ENCODE results near the gene RERE. TPM values are rescaled to one million over a fixed set of nuclear protein-coding genes. Genes with fewer than 3 reads are reported as not detected.
A peak's percentile ranks its signal among the peaks of the same experiment; 100 is the strongest.

Gene RERE
- total RNA-seq, 2 experiments from 2014 or later = 45.8 to 57.1 TPM

DNA sequence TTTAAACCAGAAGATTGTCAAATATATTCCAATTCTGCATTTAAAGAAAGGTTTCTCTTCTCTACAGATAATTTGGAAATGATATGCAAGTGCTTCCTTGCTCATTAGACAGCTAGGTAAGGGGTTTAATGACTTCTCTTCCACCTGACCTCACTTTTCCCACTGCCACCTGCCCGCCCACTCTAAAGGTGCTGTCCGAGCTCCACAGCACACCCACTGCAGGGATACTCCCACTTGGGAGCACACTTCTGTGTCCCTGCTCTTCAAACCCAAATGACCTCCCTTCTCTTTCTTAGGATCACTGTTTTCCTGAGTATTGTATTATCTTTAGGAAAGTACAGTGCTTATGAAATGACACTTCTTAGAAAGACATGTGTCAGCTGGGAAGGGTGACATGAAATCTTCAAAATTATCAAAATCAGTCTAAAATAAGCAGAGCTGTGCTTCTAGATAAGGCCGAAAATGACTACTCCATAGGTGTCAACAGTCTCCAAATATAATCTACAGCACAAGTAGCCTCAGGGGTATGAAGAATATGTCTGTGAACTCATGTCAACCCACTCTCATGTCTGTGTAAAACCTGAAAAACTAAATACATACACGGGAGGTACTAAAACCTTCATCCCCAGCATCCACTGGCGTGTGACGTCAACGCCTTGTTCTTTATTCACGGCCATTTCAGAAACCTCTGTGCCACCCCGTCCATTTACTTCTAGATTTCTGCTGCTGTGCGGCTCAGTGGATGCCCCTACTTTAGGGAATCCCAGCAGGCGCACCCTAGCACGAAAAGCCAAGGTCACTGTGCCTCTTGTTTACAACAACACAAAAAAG, 428.5 kb downstream of the RERE start:
- intact Hi-C loops (cut with micrococcal nuclease) = no loop called here
- peaks cover 20% of the 10 kb centered on the region for H3K36me3 Mint-ChIP-seq (ENCODE audit: low read depth)
- POLR2A ChIA-PET = no interaction called here
- H3K9me3 Mint-ChIP-seq = no peaks in the 10 kb centered on the region
- H3K27ac Mint-ChIP-seq = no peak overlapping the region
- CTCF ChIA-PET = no interaction called here
- H3K27me3 Mint-ChIP-seq = no peaks in the 10 kb centered on the region
- H3K4me3 Mint-ChIP-seq = no peak overlapping the region
- no peak for DNase-seq
- no peak for ATAC-seq
- H3K4me1 Mint-ChIP-seq (ENCODE audit: low read depth) = peaks cover 64% of the 10 kb centered on the region
- TF ChIP-seq, protein P1, sequence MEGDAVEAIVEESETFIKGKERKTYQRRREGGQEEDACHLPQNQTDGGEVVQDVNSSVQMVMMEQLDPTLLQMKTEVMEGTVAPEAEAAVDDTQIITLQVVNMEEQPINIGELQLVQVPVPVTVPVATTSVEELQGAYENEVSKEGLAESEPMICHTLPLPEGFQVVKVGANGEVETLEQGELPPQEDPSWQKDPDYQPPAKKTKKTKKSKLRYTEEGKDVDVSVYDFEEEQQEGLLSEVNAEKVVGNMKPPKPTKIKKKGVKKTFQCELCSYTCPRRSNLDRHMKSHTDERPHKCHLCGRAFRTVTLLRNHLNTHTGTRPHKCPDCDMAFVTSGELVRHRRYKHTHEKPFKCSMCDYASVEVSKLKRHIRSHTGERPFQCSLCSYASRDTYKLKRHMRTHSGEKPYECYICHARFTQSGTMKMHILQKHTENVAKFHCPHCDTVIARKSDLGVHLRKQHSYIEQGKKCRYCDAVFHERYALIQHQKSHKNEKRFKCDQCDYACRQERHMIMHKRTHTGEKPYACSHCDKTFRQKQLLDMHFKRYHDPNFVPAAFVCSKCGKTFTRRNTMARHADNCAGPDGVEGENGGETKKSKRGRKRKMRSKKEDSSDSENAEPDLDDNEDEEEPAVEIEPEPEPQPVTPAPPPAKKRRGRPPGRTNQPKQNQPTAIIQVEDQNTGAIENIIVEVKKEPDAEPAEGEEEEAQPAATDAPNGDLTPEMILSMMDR (IDR thresholded peaks at IDR 0.05) = no peak

DNA sequence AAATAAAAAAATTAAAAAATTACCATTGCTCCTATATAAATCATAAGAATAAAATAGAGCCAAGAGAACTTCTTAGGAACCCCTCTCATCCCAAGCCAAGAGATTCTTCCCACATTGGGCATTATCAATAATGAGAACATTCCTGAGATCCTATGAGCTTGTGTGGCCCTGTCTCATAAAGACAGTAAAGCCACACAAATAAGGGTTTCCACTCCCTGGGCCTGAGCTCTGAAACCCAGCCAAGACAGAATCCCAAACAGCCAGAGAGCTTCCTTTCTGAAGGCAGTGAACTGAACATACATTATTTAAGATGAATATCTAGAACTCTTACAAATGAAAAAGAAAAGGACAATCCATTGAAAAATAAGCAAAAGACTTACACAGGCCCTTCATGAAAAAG, 431.2 kb downstream of the RERE start:
- Mint-ChIP-seq H3K9me3 (no peaks in the 10 kb centered on the region), H3K36me3 (ENCODE audit: low read depth) (peaks cover 30% of the 10 kb centered on the region), H3K4me1 (ENCODE audit: low read depth) (peaks cover 68% of the 10 kb centered on the region), H3K27me3 (no peaks in the 10 kb centered on the region), H3K4me3 (no peak overlapping the region), H3K27ac (no peak overlapping the region)
- ATAC-seq (no peak), DNase-seq (no peak)
- ChIA-PET POLR2A (interaction anchor here (1.0 to 1.6 kb wide), 2 partner anchors 22 to 124 kb away, joined by 3 to 4 read pairs; no protein-coding TSS in a partner anchor), CTCF (interaction anchor here (0.7 to 0.9 kb wide), 3 partner anchors 11 to 13 kb away, joined by 3 to 4 read pairs (median 3); no protein-coding TSS in a partner anchor)
- intact Hi-C loops (cut with micrococcal nuclease) = no loop called here
- TF ChIP-seq, protein P1 (IDR thresholded peaks at IDR 0.05) = no peak

DNA sequence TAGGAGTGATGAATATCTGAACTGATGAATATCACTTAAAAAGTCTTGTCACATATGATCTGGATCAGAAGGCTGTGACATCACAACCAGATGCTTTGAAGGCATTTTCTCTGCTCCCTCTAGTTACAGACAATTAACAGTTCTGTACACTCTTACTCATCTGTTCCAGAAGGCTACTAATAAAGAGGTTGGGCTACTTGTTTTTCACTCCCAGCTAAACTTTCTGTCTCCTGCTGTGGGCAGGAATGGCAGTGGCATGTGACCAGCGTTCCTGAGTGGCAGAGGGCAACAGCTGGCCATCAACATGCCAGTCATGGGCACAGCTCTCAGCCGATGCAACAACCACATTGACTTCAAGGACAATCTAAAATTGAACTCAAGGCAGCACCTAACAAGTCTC, 432.9 kb downstream of the RERE start:
- no peaks in the 10 kb centered on the region for H3K27me3 Mint-ChIP-seq
- H3K27ac Mint-ChIP-seq = no peak overlapping the region
- ChIA-PET CTCF (interaction anchor here (0.7 to 1.0 kb wide), 4 partner anchors 8 to 36 kb away, joined by 3 read pairs; no protein-coding TSS in a partner anchor), POLR2A (interaction anchor here (0.7 to 1.9 kb wide), 3 partner anchors 13 to 23 kb away, joined by 3 to 8 read pairs (median 4); no protein-coding TSS in a partner anchor)
- DNase-seq (no peak), ATAC-seq (no peak)
- TF ChIP-seq, protein P1 (IDR thresholded peaks at IDR 0.05) = no peak
- H3K4me3 Mint-ChIP-seq = no peak overlapping the region
- H3K36me3 Mint-ChIP-seq (ENCODE audit: low read depth) = peaks cover 31% of the 10 kb centered on the region
- intact Hi-C loops (cut with micrococcal nuclease) = no loop called here
- no peaks in the 10 kb centered on the region for H3K9me3 Mint-ChIP-seq
- H3K4me1 Mint-ChIP-seq (ENCODE audit: low read depth) = peaks cover 61% of the 10 kb centered on the region

DNA sequence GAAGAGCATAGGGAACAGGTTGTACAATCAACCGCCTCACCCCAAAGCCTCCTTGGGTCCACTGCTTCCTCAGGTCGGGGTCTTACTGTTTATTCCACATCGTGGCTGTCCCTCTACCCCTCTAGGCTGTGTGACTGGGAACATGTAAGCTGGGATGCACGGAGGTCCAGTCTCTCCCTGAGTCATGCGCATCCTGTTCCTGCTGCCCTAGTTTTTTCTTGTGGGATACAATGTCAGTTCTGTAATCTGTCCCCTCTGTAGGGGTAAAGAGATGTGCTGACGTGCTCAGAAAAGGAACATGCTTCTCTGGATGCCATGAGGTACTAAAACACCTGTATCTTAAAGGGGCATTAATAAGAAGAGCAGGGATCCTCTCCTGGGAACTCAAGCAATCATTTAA, 433.4 kb downstream of the RERE start:
- H3K4me1 Mint-ChIP-seq (ENCODE audit: low read depth) = peaks cover 64% of the 10 kb centered on the region
- POLR2A ChIA-PET = interaction anchor here (1.9 kb wide), 1 partner anchor 13 kb away, joined by 8 read pairs; no protein-coding TSS in a partner anchor
- intact Hi-C loops (cut with micrococcal nuclease) = no loop called here
- H3K36me3 Mint-ChIP-seq (ENCODE audit: low read depth) = peaks cover 27% of the 10 kb centered on the region
- no peak overlapping the region for H3K4me3 Mint-ChIP-seq
- CTCF ChIA-PET = interaction anchor here (1.0 kb wide), 1 partner anchor 24 kb away, joined by 3 read pairs; no protein-coding TSS in a partner anchor
- no peaks in the 10 kb centered on the region for H3K9me3 Mint-ChIP-seq
- DNase-seq = no peak
- H3K27ac Mint-ChIP-seq = peak overlapping the region; percentile 35
- ATAC-seq = no peak
- TF ChIP-seq, protein P1 (IDR thresholded peaks at IDR 0.05) = no peak
- H3K27me3 Mint-ChIP-seq = no peaks in the 10 kb centered on the region
